Posterior cingulate gyrus (tissue), 11 donors: ENCODE data around the gene SMARCA2.

Experiments
- DNase-seq, 10 donors: peaks; one replicate each; pipeline versions ENCODE4 v3.0.0 to v3.0.0-alpha.2; 2020 to 2021; ENCODE audit warnings: mixed read lengths in 3 of 10
- intact Hi-C: fragments of 100-400 bp; cut with DNase I; formaldehyde crosslinking; loops from one replicate; pipeline ENCODE4 v1.15.1; 2023

The SMARCA2 gene

GRCh38 chr9:2085716-2086115, 70.6 kb downstream of the SMARCA2 start:
- no peak for DNase-seq
- intact Hi-C loops = no loop called here

GRCh38 chr9:2086116-2086515, 71.0 kb downstream of the SMARCA2 start:
- no peak for DNase-seq
- intact Hi-C loops = no loop called here

- DNase-seq = no peak
- intact Hi-C loops = no loop called here
Measured at GRCh38 chr9:2086971-2087370, 71.8 kb downstream of the SMARCA2 start.

GRCh38 chr9:2087500-2088313, 72.6 kb downstream of the SMARCA2 start:
- no peak for DNase-seq
- intact Hi-C loops = no loop called here

- DNase-seq = no peak
- intact Hi-C loops = no loop called here
Measured at GRCh38 chr9:2093920-2094597, 78.9 kb downstream of the SMARCA2 start.

GRCh38 chr9:2096376-2096970, 81.3 kb downstream of the SMARCA2 start:
- DNase-seq = no peak
- intact Hi-C loops = no loop called here

- no peak for DNase-seq
- intact Hi-C loops = no loop called here
Measured at GRCh38 chr9:2106666-2107065, 91.5 kb downstream of the SMARCA2 start.

- DNase-seq = no peak
- intact Hi-C loops = no loop called here
Measured at GRCh38 chr9:2107906-2108451, 92.8 kb downstream of the SMARCA2 start.

GRCh38 chr9:2109069-2109650, 94.0 kb downstream of the SMARCA2 start:
- intact Hi-C loops = no loop called here

GRCh38 chr9:2110036-2110435, 94.9 kb downstream of the SMARCA2 start:
- DNase-seq = no peak
- intact Hi-C loops = no loop called here

More at GRCh38 chr9:2109069-2109650, 94.0 kb downstream of the SMARCA2 start:
- DNase-seq = no peak

- intact Hi-C loops = no loop called here
- DNase-seq = no peak
Measured at GRCh38 chr9:2116073-2116472, 100.9 kb downstream of the SMARCA2 start.

GRCh38 chr9:2117527-2117926, 102.4 kb downstream of the SMARCA2 start:
- peak in 1 of 10 donors; percentile 77 for DNase-seq
- intact Hi-C loops = no loop called here

GRCh38 chr9:2119566-2119965, 104.4 kb downstream of the SMARCA2 start:
- intact Hi-C loops = no loop called here
- DNase-seq = peak in 1 of 10 donors; percentile 85

- intact Hi-C loops = no loop called here
- no peak for DNase-seq
Measured at GRCh38 chr9:2120926-2121689, 106.0 kb downstream of the SMARCA2 start.

- intact Hi-C loops = no loop called here
Measured at GRCh38 chr9:2122299-2122698, 107.2 kb downstream of the SMARCA2 start.

GRCh38 chr9:2125906-2126305, 110.8 kb downstream of the SMARCA2 start:
- DNase-seq = no peak
- intact Hi-C loops = no loop called here

More at GRCh38 chr9:2122299-2122698, 107.2 kb downstream of the SMARCA2 start:
- no peak for DNase-seq

GRCh38 chr9:2126331-2126803, 111.2 kb downstream of the SMARCA2 start:
- DNase-seq = peak in 3 of 10 donors; percentile 22 to 83 (median 22)
- intact Hi-C loops = no loop called here

GRCh38 chr9:2127486-2127885, 112.3 kb downstream of the SMARCA2 start:
- intact Hi-C loops = no loop called here
- DNase-seq = no peak

- DNase-seq = no peak
- intact Hi-C loops = no loop called here
Measured at GRCh38 chr9:2128141-2128540, 113.0 kb downstream of the SMARCA2 start.

- intact Hi-C loops = no loop called here
- DNase-seq = no peak
Measured at GRCh38 chr9:2128618-2129017, 113.5 kb downstream of the SMARCA2 start.
